GM18511 (cell line): ENCODE data around the gene SLC12A5.
A peak's percentile ranks its signal among the peaks of the same experiment; 100 is the strongest.

ENCODE experiments used
- ATAC-seq: cut with Tn5 transposase; IDR thresholded peaks from one replicate; pipeline ENCODE4 v1.9.1; 2021; ENCODE audit warnings: mild to moderate bottlenecking, moderate library complexity; ENCODE audit not compliant: unreplicated experiment

The SLC12A5 gene

DNA sequence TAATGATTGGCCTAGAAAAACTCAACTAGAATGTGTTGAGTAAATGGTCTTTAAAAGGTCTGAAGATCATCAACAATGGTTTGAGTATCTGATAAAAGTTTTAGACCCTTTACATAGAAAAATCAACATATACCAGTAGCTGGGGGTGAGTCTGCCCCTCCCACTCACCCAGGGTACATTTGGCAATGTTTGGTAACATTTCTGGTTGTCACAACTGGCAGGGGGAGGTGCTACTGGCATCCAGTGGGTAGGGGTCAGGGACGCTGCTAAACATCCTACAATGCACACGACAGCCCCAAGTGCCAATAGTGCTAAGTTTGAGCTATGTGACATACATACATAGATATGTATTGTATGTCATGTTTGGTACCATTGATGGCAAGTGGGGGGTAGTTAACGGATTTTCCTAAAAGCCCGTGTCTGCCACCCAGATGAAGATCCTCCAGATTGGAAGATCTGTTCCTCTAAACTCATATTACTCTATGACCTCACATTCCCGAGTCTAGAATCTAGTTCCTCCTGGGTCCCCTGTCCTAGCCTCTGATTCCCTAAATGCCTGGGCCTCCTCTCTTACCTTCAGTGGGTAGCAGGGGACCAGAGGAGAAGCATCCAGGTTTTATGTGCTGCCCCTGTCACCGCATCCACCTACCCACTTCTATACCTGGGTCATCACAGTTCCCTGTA lies 22.9 kb upstream of the SLC12A5 start:
- no peak for ATAC-seq

DNA sequence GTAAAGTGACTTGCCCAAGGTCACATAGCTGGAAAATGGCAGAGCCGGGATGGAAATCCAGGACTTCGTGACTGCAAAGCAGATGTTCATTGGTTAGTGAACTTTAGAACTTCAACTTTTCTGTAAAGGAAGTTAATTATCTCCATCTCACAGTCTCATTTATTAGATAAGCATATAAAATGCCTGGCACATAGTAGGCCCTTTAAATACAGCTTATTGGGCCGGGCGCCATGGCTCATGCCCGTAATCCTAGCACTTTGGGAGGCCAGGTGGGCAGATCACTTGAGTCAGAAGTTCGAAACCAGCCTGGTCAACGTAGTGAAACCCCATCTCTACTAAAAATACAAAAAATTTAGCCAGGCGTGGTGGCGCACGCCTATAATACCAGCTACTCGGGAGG lies 22.1 kb upstream of the SLC12A5 start:
- ATAC-seq, result no peak

DNA sequence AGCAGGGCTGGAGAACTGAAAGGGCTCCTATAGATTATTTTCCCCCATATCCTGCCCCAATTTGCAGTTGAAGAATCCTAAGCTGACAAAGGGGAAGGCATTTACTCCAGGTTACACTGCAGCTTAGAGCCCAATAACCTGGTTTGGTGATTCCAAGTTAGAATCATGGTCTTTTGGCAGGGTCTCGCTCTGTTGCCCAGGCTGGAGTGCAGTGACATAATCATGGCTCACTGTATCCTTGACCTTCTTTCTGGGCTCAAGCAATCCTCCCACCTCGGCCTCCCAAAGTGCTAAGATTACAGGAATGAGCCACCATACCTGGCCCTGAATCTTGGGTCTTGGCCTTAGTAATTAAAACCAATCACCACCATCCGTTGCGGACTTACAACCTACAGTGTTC lies 21.3 kb upstream of the SLC12A5 start:
- ATAC-seq, result no peak

DNA sequence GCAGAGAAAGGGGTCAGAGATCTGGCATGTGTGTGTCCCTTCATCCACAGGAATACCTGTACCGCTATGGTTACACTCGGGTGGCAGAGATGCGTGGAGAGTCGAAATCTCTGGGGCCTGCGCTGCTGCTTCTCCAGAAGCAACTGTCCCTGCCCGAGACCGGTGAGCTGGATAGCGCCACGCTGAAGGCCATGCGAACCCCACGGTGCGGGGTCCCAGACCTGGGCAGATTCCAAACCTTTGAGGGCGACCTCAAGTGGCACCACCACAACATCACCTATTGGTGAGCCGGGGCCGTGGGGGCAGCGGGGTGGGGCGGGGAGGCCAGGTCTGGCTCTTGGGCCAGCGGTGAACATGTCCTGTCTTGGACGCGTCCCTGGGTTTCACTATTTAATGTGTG lies 19.2 kb upstream of the SLC12A5 start:
- ATAC-seq, result no peak

DNA sequence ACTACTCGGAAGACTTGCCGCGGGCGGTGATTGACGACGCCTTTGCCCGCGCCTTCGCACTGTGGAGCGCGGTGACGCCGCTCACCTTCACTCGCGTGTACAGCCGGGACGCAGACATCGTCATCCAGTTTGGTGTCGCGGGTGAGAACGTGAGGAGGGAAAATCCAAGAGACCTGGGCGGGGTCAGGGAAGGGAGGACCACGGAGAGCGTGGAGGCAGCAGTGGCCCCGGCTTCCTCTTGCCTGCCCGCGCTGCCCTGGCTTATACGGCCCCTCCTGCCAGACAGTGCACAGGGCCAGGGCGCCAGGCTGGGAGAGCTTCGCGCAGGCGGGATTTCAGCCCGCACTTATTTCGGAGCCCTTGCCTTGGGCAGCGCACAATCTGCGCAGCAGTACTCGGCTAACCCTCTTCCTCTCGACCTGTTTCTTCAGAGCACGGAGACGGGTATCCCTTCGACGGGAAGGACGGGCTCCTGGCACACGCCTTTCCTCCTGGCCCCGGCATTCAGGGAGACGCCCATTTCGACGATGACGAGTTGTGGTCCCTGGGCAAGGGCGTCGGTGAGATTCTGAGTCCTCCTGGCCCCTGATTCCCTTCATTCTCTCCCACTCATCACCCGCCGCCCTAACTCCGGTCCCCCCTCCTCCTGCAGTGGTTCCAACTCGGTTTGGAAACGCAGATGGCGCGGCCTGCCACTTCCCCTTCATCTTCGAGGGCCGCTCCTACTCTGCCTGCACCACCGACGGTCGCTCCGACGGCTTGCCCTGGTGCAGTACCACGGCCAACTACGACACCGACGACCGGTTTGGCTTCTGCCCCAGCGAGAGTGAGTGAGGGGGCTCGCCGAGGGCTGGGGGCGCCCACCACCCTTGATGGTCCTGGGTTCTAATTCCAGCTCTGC lies 18.3 kb upstream of the SLC12A5 start:
- no peak for ATAC-seq

- ATAC-seq, result no peak
Measured at GRCh38 chr20:46011631-46012482, 17.2 kb upstream of the SLC12A5 start.

- ATAC-seq, result no peak
Measured at GRCh38 chr20:46012921-46013320, 16.1 kb upstream of the SLC12A5 start.

DNA sequence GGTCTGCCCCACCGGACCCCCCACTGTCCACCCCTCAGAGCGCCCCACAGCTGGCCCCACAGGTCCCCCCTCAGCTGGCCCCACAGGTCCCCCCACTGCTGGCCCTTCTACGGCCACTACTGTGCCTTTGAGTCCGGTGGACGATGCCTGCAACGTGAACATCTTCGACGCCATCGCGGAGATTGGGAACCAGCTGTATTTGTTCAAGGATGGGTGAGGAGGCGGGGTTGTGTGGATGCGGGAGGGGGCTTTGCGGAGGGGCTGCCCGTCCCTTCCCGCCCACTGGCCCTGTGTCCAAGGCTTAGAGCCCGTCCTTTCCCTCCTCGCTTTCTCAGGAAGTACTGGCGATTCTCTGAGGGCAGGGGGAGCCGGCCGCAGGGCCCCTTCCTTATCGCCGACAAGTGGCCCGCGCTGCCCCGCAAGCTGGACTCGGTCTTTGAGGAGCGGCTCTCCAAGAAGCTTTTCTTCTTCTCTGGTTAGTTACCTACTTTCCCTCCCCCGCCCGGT lies 15.6 kb upstream of the SLC12A5 start:
- no peak for ATAC-seq

GRCh38 chr20:46013829-46014516 lies 15.0 kb upstream of the SLC12A5 start:
- ATAC-seq, result peak; percentile 82

DNA sequence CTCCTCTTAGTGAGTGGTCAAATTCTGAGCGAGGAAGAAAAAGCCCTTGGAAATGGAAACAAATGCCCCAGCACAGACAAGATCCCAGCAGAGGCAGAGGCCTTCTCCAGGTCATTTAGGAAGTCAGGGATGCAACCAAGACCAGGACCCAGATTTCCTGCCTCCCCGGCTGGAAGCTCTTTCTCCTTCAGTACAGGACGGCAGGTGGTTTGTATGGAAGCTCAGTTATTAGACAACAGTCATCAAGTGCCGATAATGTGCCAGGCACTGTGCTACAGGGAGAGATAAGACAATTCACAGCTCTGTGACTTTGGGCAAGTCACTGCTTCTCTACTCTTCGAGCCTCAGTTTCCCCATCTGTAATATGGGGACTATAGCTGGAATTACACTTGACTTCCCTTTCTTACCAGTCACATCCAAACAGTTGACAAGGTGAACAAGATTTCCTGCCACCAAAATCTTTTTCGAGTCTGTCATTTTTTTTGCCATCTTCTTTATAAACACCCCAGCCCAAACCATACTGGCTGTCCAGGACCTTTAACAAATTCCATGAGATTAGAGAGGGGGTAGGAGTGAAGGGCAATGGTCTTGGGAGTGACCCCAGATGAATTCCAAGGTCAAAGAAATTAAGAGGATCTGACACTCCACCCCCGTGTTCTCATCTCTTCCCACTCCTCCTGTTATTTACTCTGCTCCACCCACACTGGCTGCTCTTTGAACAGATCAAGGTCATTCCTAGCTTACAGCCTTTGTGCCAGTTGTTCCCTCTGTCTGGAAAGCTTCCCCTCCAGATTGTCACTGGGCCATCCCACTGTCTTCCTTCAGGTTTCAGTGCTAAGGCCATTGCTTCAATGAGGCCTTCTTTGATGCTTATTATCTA lies 14.3 kb upstream of the SLC12A5 start:
- ATAC-seq, result no peak

- no peak for ATAC-seq
Measured at GRCh38 chr20:46017272-46017671, 11.7 kb upstream of the SLC12A5 start.

DNA sequence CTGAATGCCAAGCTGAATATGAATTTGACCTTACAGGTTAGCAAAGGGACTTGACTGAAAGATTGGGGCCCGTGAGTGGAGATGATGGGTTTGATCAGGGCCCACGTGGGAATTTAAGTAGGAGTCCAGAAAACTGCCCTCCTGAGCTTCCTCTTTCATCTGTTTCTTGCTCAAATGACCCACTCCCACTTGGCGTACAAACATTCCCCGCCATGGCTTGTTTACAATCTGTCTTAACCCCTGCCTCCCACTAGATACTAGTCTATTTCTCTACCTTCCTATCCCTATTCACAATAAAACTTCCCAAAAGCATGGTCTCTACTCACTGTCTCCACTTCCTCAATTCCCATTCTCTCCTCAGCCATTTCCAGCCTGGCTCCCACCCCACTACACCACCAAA lies 10.9 kb upstream of the SLC12A5 start:
- ATAC-seq, result no peak

DNA sequence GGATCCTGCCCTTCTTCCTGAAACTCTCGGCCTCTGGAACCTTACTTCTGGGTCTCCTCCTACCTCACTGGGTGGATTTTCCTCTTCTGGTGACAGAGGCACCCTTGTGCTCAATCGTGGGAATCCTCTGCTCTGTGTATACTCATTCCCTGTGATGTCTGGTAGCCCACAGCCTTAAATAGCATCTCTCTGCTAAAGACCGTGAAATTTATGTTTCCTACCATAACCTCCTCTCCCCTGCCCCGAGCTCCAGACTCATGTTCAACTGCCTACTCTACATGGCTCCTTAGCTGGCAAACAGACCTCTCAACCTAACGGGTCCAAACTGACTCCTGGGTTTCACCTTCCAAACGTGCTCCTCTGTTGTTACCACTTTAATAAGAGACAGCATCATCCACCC lies 10.4 kb upstream of the SLC12A5 start:
- ATAC-seq, result no peak

DNA sequence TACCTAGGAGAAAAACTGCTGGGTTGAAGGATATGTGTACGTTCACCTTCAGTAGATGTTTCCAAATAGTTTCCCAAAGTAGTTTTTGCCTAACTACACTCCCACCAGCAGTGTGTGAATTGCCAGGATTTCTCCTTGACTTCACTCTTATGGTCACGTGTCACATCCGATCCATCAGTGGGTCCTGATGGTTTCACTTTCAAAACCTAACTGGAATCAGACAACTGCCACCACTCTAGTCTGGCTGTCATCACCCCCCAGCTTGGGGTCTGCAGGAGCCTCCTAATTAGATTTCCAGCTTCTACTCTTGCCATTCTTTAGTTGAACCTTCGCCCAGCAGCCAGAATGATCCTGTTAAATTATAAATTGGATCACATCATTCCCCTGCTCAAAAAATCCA lies 8.5 kb upstream of the SLC12A5 start:
- no peak for ATAC-seq

- no peak for ATAC-seq
Measured at GRCh38 chr20:46021361-46022359, 7.4 kb upstream of the SLC12A5 start.

- no peak for ATAC-seq
Measured at GRCh38 chr20:46022411-46023147, 6.4 kb upstream of the SLC12A5 start.

GRCh38 chr20:46023148-46023484 lies 5.9 kb upstream of the SLC12A5 start:
- ATAC-seq, result no peak

DNA sequence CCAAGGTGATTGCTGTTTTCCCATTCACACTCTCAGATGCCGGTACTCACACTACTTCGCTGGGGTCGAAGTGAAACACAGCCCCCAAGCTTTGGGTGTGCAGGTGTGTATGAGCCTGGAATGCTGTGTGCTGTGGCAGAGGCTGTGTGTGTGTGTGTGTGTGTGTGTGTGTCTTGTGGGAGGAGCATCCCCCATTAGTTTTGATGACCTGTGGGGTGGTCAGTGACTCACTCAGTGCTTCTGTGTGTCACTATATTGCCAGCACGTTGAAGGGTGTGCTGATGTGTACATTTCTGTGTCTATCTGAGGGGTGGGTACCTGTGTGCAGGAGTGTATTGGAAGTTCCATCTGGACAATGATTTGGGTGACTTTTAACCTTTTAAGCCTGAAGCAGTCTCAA lies 5.0 kb upstream of the SLC12A5 start:
- no peak for ATAC-seq
